ENCODE measurements around the gene KCNE5.
"Not testable (repeated sequence)": the region's sequence is repeated elsewhere in the genome, so short reads cannot be mapped to it uniquely, and the experiment has no call there.

The KCNE5 gene

GRCh38 chrX:109614951-109615350, 10.0 kb downstream of the KCNE5 start:
- DNase-seq (ENCODE audit: low spot score): no peak

DNA sequence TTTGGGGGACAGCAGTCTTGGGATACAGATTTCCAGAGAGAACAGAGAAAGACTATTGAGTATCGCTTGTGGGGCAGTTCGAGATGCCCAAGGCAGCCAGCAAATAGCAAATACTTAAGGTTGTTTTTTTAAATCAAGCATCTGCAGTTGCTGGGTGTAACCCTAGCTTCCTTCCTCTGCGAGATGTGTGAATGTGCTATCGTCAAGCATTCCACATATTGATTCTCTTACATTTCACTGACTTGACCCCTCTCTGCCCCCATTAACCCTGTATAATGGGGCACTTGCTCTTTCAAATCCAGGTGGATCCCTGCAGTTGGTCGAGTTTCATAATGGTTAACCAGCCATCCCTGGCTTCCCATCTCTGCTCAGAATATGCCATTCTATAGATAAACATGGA, 23.5 kb downstream of the KCNE5 start:
- DNase-seq (ENCODE audit: low spot score): no peak

DNA sequence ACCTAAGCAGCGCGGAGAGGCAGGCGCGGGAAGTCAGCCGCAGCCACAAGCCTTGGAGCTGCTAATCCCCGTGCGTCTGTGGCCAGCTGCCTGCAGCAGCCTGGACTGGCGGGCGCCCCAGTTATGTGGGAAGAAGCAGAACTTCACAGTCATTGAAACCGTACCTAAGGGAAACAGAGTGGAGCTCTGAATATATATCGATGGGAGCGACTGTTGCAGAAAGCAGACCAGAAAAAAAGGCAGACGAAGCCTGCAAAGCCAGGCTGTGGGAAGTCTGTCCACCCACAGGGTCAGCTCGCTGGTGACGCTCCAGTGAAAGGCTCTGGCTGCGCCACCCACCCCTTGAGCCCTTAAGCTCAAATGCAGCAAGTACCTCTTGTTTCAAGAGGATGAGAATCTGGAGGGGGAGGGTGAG, 24.7 kb downstream of the KCNE5 start:
- DNase-seq (ENCODE audit: low spot score): peak; percentile 42

DNA sequence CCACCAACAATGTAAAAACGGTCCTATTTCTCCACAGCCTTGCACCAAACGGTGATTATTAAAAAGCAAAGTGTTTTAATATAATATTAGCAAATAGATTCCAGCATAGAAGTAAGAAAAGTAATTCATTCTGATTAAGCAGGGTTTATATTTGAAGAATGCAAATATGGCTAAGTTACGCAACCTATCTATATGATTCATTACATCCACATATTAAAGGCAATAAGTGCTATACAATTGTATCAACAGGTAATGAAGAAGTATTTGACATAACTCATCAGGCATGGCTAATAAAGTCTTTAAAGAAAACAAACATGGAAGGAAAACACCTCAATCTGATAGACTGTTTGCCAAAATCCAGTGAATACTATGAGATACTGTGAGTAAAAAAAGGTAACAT, 29.0 kb downstream of the KCNE5 start:
- DNase-seq (ENCODE audit: low spot score): no peak

DNA sequence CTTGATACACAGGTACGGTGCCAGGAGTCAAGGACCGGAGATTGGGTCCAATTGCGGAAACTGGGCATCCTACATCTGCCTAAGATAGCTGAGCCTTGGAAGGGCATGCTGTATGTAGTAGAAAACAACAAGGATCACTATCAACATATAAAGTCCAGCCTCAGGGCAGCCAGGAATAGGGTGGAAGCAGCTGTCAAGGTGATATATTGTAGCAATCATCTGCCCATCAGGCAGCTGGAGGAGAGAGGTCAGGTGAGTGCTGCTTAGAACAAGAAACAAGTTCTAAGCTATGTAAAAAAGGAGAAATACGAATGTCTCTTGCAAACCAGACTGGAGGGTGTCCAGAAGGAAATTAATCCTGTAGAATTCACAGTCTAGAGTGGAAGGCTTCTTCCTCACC, 34.8 kb downstream of the KCNE5 start:
- DNase-seq (ENCODE audit: low spot score): no peak

GRCh38 chrX:109585488-109585887, 39.5 kb downstream of the KCNE5 start:
- DNase-seq (ENCODE audit: low spot score): no peak

DNA sequence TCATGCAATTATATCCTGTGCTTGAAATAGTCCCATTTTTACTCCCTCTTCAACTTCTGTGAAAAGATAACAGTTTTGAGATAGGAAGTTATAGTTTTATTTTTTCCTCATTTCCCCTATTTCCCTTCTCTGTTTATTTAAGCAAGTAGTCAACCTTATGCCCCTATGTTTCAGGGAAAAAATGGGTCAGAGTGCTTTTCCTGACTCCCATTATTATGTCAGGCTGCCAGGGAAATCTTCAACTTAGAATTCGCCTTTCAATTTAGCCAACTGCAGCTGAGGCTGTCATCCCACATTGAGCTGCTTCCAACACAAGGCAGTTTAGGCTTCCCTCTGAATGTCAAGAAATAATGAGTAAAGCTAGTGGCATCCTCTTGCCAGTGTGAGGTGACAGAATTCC, 46.1 kb downstream of the KCNE5 start:
- DNase-seq (ENCODE audit: low spot score): no peak

DNA sequence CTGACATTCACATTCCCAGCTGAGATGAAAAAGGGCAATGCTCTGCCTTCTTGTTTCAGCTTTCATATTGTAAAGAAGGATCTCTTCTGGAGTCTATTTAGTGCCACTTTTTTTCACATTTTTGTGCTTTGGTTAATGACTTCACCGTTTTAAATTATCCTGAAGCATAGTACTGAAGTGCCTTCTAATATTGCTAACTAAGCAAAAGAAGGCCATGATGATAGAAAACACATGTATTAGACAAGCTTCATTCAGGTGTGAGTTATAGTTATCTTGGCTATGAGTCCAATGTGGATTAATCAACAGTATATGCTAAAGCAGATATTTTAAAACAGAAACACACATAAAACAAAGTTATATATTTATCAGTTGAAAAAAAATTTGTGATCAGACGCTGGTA, 47.9 kb downstream of the KCNE5 start:
- DNase-seq (ENCODE audit: low spot score): no peak

DNA sequence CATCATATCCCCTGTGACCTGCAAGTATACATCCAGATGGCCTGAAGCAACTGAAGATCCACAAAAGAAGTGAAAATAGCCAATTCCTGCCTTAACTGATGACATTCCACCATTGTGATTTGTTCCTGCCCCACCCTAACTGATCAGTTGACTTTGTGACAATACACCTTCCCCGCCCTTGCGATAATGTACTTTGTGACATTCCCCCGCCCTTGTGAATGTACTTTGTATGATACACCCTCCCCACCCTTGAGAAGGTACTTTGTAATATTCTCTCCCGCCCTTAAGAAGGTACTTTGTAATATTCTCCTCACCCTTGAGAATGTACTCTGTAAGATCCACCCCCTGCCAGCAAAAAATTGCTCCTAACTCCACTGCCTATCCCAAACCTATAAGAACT, 48.9 kb downstream of the KCNE5 start:
- not testable (repeated sequence) for DNase-seq (ENCODE audit: low spot score)
